Dermis blood vessel endothelial cell (primary cell): ENCODE measurements around the gene DDIT3. TPM values are rescaled to one million over a fixed set of nuclear protein-coding genes. Genes with fewer than 3 reads are reported as not detected.
"Not testable (repeated sequence)": the region's sequence is repeated elsewhere in the genome, so short reads cannot be mapped to it uniquely, and the experiment has no call there.

Experiments used
- DNase-seq: peaks from one replicate; pipeline ENCODE4 v3.0.0; 2010
- total RNA-seq: library from RNA; depleted of rRNA; stranded (reverse); fragments of >200 nt; gene quantifications from 2 replicates; pipeline ENCODE4 v1.2.3, GENCODE V29; 2014

Gene DDIT3, protein sequence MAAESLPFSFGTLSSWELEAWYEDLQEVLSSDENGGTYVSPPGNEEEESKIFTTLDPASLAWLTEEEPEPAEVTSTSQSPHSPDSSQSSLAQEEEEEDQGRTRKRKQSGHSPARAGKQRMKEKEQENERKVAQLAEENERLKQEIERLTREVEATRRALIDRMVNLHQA
- total RNA-seq = 7.5 and 11.4 TPM in 2 replicates

DNA sequence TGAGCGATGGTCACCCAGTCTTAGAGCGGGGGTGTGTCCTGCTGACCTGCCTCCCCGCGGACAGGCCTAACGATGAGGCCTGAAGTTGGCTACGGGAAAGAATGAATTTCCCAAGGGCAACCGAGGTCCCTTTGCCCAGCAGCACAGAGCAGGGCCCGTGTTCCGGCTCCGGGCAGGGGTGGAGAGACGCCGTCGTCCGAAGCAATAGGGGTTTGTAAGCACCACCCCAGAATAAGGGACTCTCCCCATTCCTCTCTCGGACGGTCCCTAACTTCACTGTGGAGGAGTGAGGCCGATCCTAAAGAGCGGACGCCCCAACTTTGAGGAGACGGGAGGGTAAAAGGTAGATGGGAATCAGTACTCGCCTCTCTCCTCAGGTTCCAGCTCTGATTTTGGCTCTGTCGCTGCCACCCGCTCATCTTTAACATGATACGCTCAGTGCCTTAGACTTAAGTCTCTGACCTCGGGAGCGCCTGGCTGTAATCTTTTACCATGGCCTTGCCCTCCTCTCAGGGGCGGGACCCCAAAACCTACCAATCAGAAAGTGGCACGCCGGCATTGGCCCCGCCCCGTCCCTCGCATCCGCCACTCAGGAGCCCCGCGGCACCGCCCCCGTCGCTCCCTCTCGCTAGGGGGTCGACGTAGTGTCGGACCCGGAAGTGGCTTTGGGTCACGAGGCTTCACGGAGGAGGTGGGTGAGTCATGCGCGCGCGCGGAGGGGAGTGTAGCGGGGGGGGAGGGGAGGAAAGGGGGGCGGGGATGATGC is at the start of gene DDIT3:
Gene DDIT3 (minus strand): TSS at position 462 of the 766 bp plus-strand sequence. CDS start 3,108 bp downstream, outside the sequence.
- DNase-seq = peak; percentile 99

- no peak for DNase-seq
Observed at GRCh38 chr12:57569858-57570257, 49.5 kb upstream of the DDIT3 start.

GRCh38 chr12:57568838-57569237 is 48.5 kb upstream of the DDIT3 start:
- no peak for DNase-seq

DNA sequence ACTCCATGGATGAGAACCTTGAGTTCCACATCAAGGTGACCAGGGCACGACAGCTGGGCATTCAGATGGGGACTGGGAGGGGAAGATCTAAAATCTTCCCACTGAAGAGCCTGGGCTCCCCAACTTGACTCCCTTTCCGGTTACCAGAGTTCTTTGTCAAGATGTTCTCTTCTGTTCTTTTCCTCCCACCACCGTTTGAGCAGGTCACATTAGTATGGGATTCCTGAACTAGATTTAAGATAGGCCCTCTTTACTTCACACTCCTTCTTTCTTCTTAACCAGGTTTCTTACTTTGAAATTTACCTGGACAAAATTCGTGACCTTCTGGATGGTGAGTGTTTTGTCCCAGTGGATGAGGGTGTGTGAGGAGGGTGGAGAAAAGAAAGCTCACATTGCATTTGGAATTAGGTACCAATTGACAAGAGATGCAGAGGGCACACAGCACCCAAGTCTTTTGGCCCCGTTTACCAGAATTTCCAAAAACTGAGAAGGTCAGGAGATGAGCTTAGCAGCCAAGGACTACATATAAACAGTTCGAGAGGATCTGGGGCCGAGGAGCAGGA is 43.9 kb upstream of the DDIT3 start:
- DNase-seq = no peak

DNA sequence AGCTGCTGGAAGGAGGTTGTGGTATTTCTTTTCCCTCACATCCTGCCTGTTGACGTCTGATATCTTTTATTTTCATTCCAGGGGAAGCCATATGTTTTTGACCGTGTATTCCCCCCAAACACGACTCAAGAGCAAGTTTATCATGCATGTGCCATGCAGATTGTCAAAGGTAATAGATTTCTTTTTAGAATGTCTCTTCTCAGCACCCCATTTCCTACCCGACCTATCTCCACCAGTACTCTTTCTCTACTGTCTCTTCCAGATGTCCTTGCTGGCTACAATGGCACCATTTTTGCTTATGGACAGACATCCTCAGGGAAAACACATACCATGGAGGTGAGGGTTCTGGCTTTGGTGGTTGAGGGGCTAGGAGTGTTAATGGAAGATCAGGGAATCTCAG is 43.0 kb upstream of the DDIT3 start:
- no peak for DNase-seq

DNA sequence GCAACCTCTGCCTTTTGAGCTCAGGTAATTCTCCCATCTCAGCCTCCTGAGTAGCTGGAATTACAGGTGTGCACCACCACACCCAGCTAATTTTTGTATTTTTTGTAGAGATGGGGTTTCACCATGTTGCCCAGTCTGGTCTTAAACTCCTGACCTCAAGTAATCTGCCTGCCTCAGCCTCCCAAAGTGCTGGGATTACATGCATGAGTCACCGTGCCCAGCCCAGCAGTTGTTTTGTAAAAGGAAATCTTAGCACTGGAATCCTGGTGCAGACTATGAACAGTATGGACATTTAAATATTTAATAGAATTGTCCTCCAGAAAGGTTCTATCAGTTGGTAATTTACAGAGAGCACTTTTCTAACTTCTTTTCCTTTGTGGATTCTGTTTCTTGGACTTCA is 40.8 kb upstream of the DDIT3 start:
- not testable (repeated sequence) for DNase-seq

DNA sequence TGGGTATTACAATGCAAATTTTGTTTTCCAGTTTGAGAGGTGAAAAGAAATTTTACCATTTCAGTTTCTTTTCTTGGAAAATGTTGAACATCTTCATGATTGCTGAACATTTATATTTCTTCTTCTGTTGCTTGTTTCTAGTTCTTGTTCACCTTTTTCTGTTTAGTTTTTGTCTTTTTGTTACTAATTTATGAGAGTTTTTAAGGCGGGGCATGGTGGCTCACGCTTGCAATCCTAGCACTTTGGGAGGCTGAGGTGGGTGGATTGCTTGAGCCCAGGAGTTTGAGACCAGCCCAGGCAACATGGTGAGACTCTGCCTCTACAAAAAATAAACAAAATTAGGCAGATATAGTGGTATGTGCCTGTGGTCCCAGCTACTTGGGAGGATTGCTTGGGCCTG is 40.2 kb upstream of the DDIT3 start:
- no peak for DNase-seq

GRCh38 chr12:57558864-57559263 is 38.5 kb upstream of the DDIT3 start:
- no peak for DNase-seq

DNA sequence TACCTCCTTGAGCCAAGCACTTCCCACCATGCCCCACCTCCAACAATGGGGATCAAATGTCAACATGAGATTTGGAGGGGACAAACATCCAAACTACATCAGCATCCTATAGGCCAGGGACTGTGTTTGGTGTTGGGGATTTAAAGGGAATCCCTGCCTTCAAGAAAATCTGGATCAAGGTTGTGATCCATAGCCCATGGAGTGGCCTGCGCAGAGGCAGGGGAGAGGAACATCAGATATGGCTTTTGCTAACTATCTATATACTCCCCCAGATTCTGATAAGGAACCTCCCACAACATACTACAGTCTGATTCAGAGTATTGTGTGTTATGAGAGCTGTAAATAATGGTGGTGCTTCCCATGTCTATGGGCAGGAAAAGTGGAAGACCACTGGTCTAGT is 34.6 kb upstream of the DDIT3 start:
- no peak for DNase-seq

- no peak for DNase-seq
Observed at GRCh38 chr12:57554453-57554852, 34.1 kb upstream of the DDIT3 start.

GRCh38 chr12:57553343-57554202 is 33.3 kb upstream of the DDIT3 start:
- no peak for DNase-seq

- no peak for DNase-seq
Observed at GRCh38 chr12:57552835-57553313, 32.6 kb upstream of the DDIT3 start.

GRCh38 chr12:57552306-57552651 is 32.0 kb upstream of the DDIT3 start:
- no peak for DNase-seq

- DNase-seq = no peak
Observed at GRCh38 chr12:57551637-57552305, 31.5 kb upstream of the DDIT3 start.

DNA sequence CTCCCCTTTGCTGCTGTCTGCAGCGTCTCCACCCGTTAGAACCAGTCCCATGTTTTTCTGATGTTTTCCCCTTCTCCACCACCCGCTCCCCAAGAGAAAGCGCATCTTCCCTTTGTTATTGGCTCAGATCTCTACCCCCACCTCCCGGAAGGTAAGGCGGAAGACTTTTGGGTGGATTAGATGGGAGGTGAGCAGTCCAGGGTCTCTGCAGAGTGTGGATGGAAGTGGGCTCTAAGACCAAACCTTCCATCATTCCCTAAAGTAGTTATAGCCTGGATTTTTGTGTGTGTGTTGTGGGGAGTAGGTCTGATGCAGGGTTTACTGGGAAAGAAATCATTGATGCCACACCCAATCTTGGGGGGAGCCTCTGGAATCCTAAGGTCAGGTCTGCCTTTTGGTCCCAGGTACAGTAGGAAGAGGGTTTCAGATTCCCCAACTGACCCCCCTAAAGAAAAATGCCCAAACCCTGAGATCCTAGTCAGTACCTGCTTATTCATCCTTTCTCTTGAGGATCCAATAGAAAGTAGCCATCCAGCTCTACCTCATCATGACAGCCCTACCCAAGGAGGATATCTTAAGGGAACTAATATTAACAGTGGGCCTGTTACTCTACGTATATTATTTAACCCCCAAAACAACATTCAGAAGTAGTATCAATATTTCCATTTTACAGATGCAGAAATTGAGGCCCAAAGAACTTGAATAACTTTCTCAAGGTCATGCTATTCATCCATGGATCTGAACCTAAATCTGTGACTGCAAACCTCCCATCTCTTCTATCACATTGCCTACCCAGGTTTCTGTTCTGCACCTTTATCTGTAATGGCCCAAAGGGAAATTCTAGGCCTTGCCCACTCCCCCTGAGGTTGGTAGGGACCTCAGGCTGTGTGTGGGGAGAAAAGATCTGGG is 30.6 kb upstream of the DDIT3 start:
- DNase-seq = no peak

DNA sequence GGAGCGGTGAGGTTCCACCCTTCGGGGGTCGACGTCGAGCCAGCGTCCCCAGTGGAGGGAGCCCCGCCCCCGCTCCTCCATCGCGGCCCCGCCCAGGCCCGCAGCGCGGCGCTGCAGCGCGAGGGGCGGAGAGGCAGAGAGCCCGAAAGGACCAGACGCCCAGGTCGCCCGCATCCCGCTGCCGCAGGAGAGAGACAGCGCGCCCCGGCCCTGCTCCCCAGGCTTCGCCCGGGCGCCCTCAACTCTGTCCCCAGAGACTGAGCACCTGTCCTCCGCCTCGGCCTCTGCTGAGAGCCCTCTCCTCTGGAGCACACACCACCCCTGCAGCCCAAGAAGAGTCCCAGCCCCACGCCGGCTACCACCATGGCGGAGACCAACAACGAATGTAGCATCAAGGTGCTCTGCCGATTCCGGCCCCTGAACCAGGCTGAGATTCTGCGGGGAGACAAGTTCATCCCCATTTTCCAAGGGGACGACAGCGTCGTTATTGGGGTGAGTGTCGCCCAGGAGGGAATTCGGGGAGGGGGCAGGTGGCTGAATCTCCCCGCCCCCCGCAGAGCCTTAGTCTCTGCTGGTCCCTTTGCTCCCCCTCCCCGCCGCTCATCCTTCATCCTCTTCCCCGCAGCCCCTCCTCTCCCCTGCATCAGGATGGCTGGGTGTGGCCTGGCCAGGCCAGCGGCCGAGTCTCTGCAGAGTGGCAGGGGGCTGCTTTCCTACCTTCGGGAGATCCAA is 29.8 kb upstream of the DDIT3 start, which contains the start of gene KIF5A:
Gene KIF5A (plus strand): TSS at position 136 of the 732 bp plus-strand sequence. CDS start 228 bp downstream, at position 364.
- DNase-seq = no peak

DNA sequence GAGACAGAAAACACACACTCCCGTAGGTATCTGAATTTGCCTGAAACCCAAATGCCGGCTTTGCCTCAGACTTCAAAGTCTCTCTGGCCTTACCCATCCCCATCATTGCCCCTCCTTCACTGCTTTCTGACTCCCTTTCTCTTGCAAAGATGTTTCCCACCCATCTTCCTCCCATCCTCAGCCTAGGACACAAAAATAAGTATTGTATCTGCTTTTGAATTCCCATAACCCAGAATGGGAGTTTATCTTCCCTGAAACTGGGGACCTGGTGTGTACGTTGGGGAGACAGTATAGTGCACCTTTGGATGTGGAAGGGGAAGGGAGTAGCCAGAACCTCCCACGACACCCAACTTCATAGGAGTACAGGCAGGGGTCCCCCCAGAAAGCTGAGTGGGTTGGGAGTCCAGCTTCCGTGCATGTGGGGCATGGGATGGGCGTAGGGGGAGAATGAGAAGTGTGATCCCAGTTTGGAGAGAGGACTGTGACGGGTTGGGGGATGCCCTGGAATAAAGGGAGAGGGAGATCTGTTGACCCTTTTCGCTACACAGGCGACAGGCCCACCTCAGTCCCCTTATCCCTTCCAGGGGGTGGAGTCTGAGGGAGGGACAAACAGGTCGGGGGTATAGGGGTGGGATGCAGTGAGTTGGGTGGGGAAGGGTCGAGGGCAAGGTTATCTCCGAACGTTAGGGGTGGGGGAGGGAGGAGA is 29.0 kb upstream of the DDIT3 start:
- no peak for DNase-seq

DNA sequence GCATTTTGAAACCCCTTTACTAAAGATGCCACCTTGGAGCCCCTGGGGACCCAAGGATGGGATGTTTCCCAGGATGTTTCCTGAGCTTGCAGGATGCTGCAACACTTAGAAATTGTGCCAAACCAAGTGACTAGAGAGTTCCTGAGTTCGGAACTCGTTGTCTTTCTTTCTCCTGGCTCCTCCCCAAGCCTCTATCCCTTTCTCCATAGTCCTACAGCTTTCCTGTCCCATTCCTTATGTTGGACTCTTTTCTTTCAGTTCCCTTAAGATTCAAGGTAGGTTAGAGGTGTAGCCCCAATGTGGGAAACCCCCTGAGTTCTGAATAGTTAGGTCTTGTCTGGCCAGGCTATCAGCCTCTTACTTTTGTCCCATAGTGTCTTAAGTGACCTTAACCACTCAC is 28.2 kb upstream of the DDIT3 start:
- no peak for DNase-seq

DNA sequence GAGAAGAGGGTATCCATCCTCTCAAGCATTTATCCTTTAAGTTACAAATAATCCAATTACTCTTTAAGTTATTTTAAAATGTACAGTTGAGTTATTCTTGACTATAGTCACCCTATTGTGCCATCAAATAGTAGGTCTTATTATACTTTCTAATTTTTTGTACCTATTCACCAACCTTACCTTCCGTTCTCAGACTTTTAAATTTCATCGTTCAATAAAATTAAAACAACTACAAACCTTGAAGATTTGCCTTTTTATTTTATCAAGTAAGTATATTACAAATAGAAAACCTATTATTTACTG is 27.6 kb upstream of the DDIT3 start:
- no peak for DNase-seq
